Astrocyte of the cerebellum (primary cell): ENCODE results near the gene B3GNT7.
A peak's percentile ranks its signal among the peaks of the same experiment; 100 is the strongest.
"Not testable (repeated sequence)": the region's sequence is repeated elsewhere in the genome, so short reads cannot be mapped to it uniquely, and the experiment has no call there.

Experiments used
- DNase-seq: peaks from one replicate; pipeline ENCODE4 v3.0.0-alpha.2; 2011; ENCODE audit warnings: low read depth
- H3K4me3 ChIP-seq: 2 replicates; pipeline ENCODE4 v1.5.1; 2011; ENCODE audit warnings: mild to moderate bottlenecking, low read depth, low read length, moderate library complexity
- in situ Hi-C: cut with HindIII; loops from 2 replicates; pipeline ENCODE4 v1.10.0; 2017; ENCODE audit warnings: low sequenced_read_pairs
- TF ChIP-seq, protein P1 (sequence below): IDR thresholded peaks from 2 replicates; pipeline ENCODE4 v1.5.1; 2012; ENCODE audit warnings: low read length, low read depth, moderate library complexity, mild to moderate bottlenecking; ENCODE audit errors: missing control alignments

Gene B3GNT7, protein sequence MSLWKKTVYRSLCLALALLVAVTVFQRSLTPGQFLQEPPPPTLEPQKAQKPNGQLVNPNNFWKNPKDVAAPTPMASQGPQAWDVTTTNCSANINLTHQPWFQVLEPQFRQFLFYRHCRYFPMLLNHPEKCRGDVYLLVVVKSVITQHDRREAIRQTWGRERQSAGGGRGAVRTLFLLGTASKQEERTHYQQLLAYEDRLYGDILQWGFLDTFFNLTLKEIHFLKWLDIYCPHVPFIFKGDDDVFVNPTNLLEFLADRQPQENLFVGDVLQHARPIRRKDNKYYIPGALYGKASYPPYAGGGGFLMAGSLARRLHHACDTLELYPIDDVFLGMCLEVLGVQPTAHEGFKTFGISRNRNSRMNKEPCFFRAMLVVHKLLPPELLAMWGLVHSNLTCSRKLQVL

DNA sequence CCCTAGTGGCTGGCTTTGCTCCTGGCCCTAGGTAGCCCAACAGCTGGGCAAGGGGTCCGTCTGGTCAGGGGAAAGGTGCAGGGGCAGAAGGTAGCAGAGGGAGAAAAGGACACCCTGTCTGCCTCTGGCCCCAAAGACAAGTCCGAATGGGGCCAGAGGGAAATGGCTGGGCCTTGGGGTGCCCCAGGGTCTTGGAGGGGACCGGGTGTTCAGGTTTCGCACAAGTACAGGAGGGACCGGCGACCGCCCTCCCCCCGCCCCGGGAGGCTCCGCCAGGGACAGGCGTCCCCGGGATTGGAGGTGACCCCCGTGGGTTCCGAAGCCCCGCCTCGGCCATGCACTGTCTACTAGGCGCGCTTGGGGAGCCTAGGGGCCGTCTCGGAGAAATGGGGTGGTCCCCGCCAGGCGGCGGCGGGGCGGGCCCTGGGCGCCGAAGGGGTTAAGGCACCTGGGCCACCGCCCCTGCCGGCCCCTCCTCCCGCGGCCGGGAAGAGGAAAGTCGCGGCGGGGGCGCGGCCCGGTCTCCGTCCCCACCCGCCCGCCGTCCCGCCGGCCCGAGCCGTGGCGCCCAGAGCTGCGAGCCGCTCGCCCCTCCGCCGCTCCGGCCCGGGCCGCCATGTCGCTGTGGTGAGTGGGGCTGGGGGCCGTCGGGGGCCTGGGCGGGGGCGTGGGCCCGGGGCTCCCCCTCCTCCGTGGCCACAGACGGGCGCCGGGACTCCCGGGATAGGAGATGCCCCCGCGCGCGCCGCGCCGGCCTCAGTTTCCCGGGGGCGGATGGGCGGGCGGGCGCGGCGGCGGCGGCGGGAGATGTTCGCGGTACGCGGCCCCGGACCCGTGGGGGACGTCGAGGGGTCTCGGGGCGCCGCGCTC is at the start of gene B3GNT7:
Gene B3GNT7, plus strand, starts transcription at position 523 of the 870 bp plus-strand sequence. Its CDS starts 94 bp downstream, at position 617.
- in situ Hi-C loops = no loop called here
- H3K4me3 ChIP-seq = peak within 1 kb of the TSS; percentile 30
- TF ChIP-seq, protein P1, sequence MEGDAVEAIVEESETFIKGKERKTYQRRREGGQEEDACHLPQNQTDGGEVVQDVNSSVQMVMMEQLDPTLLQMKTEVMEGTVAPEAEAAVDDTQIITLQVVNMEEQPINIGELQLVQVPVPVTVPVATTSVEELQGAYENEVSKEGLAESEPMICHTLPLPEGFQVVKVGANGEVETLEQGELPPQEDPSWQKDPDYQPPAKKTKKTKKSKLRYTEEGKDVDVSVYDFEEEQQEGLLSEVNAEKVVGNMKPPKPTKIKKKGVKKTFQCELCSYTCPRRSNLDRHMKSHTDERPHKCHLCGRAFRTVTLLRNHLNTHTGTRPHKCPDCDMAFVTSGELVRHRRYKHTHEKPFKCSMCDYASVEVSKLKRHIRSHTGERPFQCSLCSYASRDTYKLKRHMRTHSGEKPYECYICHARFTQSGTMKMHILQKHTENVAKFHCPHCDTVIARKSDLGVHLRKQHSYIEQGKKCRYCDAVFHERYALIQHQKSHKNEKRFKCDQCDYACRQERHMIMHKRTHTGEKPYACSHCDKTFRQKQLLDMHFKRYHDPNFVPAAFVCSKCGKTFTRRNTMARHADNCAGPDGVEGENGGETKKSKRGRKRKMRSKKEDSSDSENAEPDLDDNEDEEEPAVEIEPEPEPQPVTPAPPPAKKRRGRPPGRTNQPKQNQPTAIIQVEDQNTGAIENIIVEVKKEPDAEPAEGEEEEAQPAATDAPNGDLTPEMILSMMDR = no peak
- no peak for DNase-seq

- in situ Hi-C loops = no loop called here
Measured at GRCh38 chr2:231347081-231347480, 48.4 kb upstream of the B3GNT7 start.

GRCh38 chr2:231347638-231348037 is 47.9 kb upstream of the B3GNT7 start:
- no peak overlapping the region for H3K4me3 ChIP-seq
- no peak for DNase-seq
- in situ Hi-C loops = no loop called here
- TF ChIP-seq, protein P1 = no peak

More at GRCh38 chr2:231347081-231347480, 48.4 kb upstream of the B3GNT7 start:
- H3K4me3 ChIP-seq = no peak overlapping the region
- TF ChIP-seq, protein P1 = no peak
- DNase-seq = no peak

DNA sequence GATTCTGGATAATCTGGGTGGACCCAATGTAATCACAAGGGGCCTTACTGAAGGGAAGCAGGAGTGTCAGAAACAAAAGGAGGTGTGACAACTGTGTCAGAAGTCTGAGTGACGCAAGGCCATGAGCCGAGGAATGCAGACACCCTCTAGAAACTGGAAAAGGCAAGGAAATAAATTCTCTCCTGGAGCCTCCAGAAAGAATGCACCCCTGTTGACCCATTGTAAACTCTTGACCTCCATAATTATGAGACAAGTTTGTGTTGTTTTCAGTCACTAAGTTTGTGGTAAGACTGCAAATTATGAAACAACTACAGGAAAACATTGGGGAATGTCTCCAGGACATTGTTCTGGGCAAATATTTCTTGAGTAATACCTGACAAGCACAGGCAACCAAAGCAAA is 47.3 kb upstream of the B3GNT7 start:
- no peak overlapping the region for H3K4me3 ChIP-seq
- no peak for DNase-seq
- in situ Hi-C loops = no loop called here
- TF ChIP-seq, protein P1 = no peak

GRCh38 chr2:231348704-231349373 is 46.7 kb upstream of the B3GNT7 start:
- no peak for DNase-seq
- in situ Hi-C loops = no loop called here

GRCh38 chr2:231349374-231349735 is 46.2 kb upstream of the B3GNT7 start:
- DNase-seq = not testable (repeated sequence)

More at GRCh38 chr2:231348704-231349373, 46.7 kb upstream of the B3GNT7 start:
- no peak overlapping the region for H3K4me3 ChIP-seq
- TF ChIP-seq, protein P1 = no peak

More at GRCh38 chr2:231349374-231349735, 46.2 kb upstream of the B3GNT7 start:
- H3K4me3 ChIP-seq, in situ Hi-C loops: not testable (repeated sequence)
